GM12872 (cell line): ENCODE measurements around the gene NQO2.

Experiments used
- TF ChIP-seq, protein P1 (sequence below): IDR thresholded peaks from 3 replicates; pipeline ENCODE4 v1.5.1; 2011; ENCODE audit warnings: low read depth, mild to moderate bottlenecking, low read length, moderate library complexity; ENCODE audit not compliant: insufficient read depth

Gene NQO2

DNA sequence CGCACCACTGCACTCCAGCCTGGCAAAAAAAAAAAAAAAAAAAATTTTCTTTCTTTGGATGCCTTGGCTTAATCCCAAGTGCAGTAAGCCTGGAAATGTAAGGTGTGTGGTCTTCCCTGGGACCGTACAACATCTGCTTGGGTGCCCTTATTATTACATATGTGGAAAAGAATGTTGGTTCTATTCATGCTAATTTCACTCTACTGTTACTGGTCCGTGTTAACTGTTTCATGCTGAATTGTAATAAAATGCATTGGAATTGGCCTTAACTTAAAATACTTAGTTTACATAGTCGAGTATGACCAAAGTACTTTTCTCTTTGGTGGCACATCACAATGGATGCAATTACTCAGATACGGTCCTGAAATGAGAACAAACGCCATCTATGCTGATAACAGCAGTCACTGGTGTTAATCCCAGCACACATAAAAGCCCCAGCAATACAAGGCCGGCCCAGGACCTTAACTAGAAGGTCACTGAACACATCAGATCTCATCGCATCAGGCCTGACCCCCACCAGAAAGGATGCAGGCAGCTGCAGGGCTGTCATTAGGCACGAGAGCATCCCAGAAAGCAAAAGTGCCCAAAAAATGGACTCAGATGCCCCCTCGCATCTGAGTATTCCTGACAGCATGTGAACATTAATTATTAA lies 29.5 kb upstream of the NQO2 start:
- TF ChIP-seq, protein P1, sequence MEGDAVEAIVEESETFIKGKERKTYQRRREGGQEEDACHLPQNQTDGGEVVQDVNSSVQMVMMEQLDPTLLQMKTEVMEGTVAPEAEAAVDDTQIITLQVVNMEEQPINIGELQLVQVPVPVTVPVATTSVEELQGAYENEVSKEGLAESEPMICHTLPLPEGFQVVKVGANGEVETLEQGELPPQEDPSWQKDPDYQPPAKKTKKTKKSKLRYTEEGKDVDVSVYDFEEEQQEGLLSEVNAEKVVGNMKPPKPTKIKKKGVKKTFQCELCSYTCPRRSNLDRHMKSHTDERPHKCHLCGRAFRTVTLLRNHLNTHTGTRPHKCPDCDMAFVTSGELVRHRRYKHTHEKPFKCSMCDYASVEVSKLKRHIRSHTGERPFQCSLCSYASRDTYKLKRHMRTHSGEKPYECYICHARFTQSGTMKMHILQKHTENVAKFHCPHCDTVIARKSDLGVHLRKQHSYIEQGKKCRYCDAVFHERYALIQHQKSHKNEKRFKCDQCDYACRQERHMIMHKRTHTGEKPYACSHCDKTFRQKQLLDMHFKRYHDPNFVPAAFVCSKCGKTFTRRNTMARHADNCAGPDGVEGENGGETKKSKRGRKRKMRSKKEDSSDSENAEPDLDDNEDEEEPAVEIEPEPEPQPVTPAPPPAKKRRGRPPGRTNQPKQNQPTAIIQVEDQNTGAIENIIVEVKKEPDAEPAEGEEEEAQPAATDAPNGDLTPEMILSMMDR, result no peak

DNA sequence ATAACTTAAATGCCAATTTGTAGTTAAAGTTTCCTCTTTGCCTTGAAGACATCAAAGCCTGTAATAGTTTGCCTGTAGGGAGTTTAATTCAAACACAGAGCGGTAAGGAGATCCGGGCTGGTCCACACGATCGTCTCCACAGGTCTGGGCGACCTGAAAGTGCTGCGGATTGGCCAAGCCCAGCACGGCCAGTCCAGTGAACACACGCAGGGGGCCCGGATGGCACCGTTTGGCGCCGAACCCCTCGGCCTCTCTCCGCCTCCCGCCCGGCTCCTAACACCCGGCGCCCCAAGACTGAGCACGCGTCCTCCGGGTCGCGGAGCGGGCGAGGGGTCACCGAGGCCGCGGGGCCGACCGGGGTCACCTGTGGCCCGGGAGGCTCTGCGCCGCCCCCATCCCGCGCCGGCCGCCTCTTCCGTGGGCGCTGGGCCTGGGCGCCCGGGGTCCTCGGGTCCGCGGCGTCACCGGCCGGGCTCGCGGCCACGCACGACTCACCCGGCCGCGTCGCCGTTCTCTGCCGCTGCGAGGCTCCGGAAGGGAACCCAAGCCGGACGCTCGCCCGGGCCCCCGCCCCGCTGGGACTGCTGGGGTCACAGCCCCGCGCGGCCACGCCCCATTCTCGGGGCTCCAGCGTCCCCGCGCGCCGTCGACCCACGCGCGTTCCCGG lies 28.8 kb upstream of the NQO2 start:
- TF ChIP-seq, protein P1, result no peak

DNA sequence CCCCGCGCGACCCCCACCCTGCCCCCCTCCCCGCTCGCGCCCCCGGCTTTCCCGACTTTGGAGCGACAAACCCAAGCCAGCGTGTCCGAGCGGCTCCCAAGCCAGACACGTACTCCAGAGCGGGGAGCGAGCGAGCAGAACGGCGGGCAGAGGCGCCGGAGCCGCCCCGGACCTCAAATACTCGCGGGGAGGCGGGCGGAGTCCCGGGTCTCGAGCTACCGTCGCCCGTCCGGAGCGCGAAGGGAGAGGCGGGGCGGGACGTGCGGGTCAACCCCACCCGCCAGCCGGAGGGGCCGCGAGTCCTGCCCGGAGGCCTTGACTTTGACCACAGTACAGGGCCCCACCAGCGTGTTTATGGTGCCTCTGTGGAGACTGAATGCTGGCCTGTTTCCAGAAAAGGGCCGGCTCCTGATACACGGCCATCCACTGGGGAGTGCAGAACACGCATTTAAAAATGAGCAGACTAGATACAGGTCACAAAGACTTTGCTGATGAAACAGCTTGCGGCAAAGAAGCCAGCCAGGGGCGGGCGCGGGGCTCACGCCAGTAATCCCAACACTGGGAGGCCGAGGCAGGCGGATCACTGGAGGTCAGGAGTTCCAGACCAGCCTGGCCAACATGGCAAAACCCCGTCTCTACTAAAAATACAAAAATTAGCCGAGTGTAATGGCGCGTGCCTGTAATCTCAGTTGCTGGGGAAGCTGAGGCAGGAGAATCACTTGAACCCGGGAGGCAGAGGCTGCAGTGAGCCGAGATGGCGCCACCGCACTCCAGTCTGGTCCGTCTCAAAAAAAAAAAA lies 28.1 kb upstream of the NQO2 start, which contains the start of gene SERPINB6:
TSS of gene SERPINB6 (minus strand) at position 148 of the 799 bp plus-strand sequence. CDS start 12,235 bp downstream, outside the sequence.
- TF ChIP-seq, protein P1, result no peak

DNA sequence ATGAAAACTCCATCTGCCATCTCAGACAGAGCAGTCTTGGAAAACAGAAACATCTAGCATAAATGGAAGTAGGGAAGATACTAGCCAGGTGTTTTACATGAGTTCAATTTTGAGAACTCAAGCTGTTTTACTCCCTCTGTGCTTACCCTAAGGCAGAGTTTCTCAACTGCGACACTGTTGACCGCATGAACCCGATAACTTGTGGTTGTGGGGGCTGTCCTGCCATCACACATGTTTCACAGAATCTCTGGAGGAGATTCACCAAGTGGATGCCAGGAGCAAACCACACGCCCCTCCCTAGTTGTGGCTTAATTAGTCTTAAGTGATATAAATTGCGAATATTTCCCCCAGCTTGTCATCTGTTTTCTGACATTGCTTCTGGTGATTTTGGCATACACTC lies 26.0 kb upstream of the NQO2 start:
- TF ChIP-seq, protein P1, result no peak

DNA sequence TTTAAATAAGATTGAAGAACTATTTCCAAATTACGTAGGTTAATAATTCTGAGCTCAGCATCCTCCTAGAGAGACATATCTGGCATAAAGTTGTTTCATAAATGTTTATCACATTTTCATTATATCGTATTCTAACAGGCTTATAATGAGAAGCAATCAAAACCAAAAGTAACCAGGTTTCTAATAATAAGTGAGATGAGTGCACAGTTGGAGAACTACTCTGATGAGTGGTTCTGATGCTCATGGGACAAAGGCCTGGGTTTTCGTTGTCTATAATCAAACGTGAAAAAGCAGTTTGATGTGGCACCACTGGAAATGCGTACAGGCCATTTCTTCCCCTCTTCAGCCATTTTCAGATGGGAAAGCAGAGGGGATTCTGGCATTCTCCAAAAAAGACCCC lies 23.6 kb upstream of the NQO2 start:
- TF ChIP-seq, protein P1, result no peak

DNA sequence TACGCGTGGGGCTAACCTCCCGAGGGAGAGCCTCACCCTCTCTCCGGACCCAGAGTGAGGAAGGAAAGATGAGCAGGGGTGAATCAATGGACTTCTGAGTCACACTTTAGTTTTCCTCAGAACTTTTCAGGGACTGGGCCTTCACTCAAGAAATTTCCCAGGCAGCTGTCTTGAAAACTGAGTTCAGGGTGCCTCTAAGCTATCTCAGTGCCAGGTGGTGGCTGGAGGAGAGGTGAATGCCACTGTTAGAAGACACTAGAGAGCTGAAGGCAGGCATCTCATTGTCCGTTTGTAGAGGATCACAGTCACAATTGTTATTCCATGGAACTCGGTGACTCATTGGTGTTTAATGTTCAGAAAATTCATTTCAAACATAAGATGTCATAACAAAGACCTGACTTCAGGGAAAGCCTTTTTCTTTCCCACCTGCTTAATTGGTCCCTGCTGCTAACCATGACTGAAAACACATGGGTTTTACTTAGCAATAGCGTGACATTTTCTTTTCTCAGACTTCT lies 23.1 kb upstream of the NQO2 start:
- TF ChIP-seq, protein P1, result no peak

DNA sequence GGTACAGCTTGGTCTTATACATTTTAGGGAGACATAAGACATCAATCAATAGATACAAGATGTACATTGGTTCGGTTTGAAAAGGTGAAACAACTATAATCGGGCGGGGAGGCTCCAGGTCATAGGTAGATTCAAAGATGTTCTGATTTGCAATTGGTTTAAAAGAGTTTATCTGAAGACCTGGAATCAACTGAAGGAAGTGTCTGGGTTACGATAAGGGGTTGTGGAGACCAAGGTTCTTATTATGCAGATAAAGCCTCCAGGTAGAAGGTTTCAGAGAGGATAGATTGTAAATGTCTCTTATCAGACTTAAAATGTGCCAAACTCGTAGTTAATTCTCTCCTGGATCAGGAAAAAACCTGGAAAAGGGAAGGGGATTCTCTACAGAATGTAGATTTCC lies 22.4 kb upstream of the NQO2 start:
- TF ChIP-seq, protein P1, result no peak
